Prostate gland (tissue), 2 donors: Measurements from ENCODE around the gene PPP1R12C.

Experiments used
- POLR2A ChIP-seq: fragments of 450-650 bp; IDR thresholded peaks from one replicate; pipeline ENCODE4 v1.6.1; 2016; ENCODE audit warnings: antibody characterized with exemption, mild to moderate bottlenecking
- POLR2AphosphoS5 ChIP-seq: sonication (generic); formaldehyde crosslinking; IDR thresholded peaks from one replicate; pipeline ENCODE4 v1.6.1; 2017; ENCODE audit warnings: antibody characterized with exemption
- TF ChIP-seq, protein P1 (sequence below), 4 experiments: fragments of 200-600 bp in 2 of 4; fragments of 450-650 bp in 2 of 4; sonication (generic) in 2 of 4; IDR thresholded peaks; 1 replicate in 3 of 4; 2 replicates in 1 of 4; pipeline ENCODE4 v1.5.1; 2016 to 2019; ENCODE audit warnings: antibody characterized with exemption in 4 of 4, mild to moderate bottlenecking in 2 of 4, moderate library complexity in 2 of 4

DNA sequence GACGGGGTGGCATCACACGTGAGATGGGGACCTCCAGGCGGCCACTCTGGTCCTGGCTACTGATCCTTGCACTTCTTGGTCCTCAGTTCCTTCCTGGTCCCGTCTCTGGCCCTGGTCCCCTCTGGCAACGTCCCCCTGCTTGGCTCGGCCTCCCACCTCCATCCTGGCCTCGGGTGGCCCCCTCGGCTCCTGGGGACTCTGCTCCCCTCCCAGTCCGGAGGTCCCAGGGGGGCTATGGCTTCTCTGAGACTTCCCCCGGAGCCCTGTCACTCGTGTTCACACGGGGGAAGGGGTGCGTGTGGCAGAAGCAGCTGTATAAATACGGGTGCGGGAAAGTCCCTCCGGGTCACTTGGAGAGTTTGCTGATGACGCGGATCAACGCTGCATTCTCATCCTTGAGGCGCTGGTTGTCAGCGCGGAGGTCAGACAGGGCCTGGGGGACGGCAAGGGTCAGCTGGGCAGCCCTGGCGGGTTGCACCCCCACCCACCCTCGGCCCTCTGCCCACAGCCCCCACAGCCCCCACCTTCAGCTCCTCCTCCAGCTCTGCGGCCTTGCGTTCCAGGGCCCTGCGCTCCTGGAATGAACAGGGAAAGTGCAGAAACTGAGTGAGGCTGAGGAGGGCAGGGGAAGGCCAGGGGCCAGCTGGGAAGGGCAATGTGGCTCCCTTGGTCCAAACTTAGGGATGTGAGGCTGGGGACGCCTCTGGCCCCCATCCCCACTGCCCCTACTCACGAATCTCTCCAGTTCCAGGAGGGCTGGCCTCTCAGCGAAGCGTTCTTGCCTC, 26.1 kb downstream of the PPP1R12C start:
- TF ChIP-seq, protein P1, sequence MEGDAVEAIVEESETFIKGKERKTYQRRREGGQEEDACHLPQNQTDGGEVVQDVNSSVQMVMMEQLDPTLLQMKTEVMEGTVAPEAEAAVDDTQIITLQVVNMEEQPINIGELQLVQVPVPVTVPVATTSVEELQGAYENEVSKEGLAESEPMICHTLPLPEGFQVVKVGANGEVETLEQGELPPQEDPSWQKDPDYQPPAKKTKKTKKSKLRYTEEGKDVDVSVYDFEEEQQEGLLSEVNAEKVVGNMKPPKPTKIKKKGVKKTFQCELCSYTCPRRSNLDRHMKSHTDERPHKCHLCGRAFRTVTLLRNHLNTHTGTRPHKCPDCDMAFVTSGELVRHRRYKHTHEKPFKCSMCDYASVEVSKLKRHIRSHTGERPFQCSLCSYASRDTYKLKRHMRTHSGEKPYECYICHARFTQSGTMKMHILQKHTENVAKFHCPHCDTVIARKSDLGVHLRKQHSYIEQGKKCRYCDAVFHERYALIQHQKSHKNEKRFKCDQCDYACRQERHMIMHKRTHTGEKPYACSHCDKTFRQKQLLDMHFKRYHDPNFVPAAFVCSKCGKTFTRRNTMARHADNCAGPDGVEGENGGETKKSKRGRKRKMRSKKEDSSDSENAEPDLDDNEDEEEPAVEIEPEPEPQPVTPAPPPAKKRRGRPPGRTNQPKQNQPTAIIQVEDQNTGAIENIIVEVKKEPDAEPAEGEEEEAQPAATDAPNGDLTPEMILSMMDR (IDR thresholded peaks at IDR 0.05) = no peak
- TF ChIP-seq POLR2AphosphoS5 (no peak), POLR2A (no peak)
